Measurements from ENCODE around the gene KRTAP19-4. TPM values are rescaled to one million over a fixed set of nuclear protein-coding genes. Genes with fewer than 3 reads are reported as not detected.

Gene KRTAP19-4
- total RNA-seq, 1 donor from 2014 or later: not detected

DNA sequence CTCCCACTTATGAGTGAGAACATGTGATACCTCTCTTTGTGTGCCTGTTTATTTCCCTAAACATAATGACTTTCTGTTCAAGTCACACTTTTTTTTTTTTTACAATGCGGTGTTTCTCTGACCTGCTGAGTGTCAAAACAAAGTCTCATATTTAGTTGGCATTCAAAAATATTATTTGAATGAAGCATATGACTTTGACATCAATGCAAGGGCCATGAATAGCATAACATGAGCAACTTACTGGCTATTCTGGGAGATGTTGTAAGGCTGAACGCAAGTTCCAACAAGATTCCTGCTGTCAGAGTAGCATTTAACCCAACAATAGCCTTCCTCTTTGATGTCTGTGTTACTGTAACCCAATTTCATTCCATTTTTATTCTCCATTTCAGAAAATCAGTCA, 14.8 kb downstream of the KRTAP19-4 start:
- Histone ChIP-seq H3K4me3 (no peak overlapping the region), H4K20me1 (ENCODE audit: low read depth) (no peaks in the 10 kb centered on the region), H3K27me3 (no peaks in the 10 kb centered on the region), H3F3A (ENCODE audit: low read depth) (no peaks in the 10 kb centered on the region), H3K4me2 (no peak overlapping the region), H3K36me3 (no peaks in the 10 kb centered on the region), H2AFZ (replicated peaks) (no peak overlapping the region), H3K79me2 (ENCODE audit: low read depth) (no peaks in the 10 kb centered on the region), H3K9me3 (ENCODE audit: low read depth) (no peaks in the 10 kb centered on the region), H3K27ac (no peak overlapping the region), H3K9ac (no peak overlapping the region), H3K4me1 (peaks cover 7% of the 10 kb centered on the region)
- Mint-ChIP-seq H3K4me3 (no peak overlapping the region), H3K27ac (no peak overlapping the region), H3K9me3 (peaks cover 17% of the 10 kb centered on the region), H3K27me3 (ENCODE audit: insufficient read depth, low read depth) (no peaks in the 10 kb centered on the region), H3K4me1 (peaks cover 3% of the 10 kb centered on the region), H3K36me3 (peaks cover 5% of the 10 kb centered on the region)
- DNase-seq (ENCODE audit: low spot score): no peak
- TF ChIP-seq, protein P1, sequence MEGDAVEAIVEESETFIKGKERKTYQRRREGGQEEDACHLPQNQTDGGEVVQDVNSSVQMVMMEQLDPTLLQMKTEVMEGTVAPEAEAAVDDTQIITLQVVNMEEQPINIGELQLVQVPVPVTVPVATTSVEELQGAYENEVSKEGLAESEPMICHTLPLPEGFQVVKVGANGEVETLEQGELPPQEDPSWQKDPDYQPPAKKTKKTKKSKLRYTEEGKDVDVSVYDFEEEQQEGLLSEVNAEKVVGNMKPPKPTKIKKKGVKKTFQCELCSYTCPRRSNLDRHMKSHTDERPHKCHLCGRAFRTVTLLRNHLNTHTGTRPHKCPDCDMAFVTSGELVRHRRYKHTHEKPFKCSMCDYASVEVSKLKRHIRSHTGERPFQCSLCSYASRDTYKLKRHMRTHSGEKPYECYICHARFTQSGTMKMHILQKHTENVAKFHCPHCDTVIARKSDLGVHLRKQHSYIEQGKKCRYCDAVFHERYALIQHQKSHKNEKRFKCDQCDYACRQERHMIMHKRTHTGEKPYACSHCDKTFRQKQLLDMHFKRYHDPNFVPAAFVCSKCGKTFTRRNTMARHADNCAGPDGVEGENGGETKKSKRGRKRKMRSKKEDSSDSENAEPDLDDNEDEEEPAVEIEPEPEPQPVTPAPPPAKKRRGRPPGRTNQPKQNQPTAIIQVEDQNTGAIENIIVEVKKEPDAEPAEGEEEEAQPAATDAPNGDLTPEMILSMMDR (IDR thresholded peaks at IDR 0.05): no peak
- TF ChIP-seq EZH2 (IDR thresholded peaks at IDR 0.05): no peak
- no peak for TF ChIP-seq EZH2phosphoT487 (IDR thresholded peaks at IDR 0.05)

DNA sequence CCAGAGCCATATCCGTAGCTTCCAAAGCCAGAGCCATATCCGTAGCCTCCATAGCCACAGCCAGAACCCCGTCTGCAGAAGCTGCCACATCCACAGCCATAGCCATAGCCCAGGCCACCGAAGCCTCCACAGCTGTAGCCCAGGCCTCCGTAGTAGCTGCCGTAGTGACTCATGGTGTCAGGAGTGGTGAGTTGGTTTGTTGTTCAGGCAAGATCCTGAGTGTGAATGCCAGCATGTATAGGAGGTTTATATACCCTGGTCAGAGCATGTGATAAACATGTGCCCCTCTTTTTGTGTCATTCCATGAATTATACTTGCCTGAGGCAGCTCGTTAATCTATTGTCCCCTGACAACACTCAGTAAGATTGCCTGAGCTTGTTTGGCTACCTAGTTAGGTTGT, 16.8 kb downstream of the KRTAP19-4 start, which contains the start of gene KRTAP19-1:
Gene KRTAP19-1, minus strand, starts transcription at position 223 of the 400 bp plus-strand sequence. Its CDS starts 50 bp downstream, at position 173.
- Mint-ChIP-seq H3K4me1 (peaks cover 3% of the 10 kb centered on the region), H3K36me3 (peaks cover 2% of the 10 kb centered on the region), H3K9me3 (no peaks in the 10 kb centered on the region), H3K27me3 (ENCODE audit: insufficient read depth, low read depth) (no peaks in the 10 kb centered on the region), H3K4me3 (no peak within 1 kb of the TSS), H3K27ac (no peak within 1 kb of the TSS)
- Histone ChIP-seq H4K20me1 (ENCODE audit: low read depth) (no peaks in the 10 kb centered on the region), H3K36me3 (no peaks in the 10 kb centered on the region), H2AFZ (replicated peaks) (no peak within 1 kb of the TSS), H3K9me3 (ENCODE audit: low read depth) (no peaks in the 10 kb centered on the region), H3K4me1 (peaks cover 7% of the 10 kb centered on the region), H3K9ac (no peak within 1 kb of the TSS), H3K4me3 (no peak within 1 kb of the TSS), H3K4me2 (no peak within 1 kb of the TSS), H3K27me3 (no peaks in the 10 kb centered on the region), H3K79me2 (ENCODE audit: low read depth) (no peaks in the 10 kb centered on the region), H3K27ac (no peak within 1 kb of the TSS), H3F3A (ENCODE audit: low read depth) (no peaks in the 10 kb centered on the region)
- no peak for DNase-seq (ENCODE audit: low spot score)
- TF ChIP-seq EZH2 (IDR thresholded peaks at IDR 0.05) (no peak), EZH2phosphoT487 (IDR thresholded peaks at IDR 0.05) (no peak)
- TF ChIP-seq, protein P1 (IDR thresholded peaks at IDR 0.05): no peak

DNA sequence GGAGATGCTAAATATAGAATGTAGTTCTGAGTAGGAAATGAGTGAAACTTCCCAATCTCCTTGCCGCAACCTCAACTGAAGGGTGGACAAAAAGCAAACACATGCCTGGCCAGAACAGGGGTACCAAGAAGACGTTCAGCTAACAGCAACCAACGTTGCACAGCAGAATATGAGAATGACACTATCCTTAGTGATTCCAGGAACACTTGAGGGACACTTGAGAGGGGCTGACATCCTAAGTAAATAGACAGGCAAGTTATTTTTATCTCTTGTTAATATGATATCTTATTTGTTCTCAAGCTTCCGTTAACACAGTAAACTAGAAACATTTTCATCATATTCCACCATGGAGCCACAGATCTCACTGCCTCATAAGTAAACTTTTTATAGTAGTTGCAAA, 17.7 kb downstream of the KRTAP19-4 start:
- H3K27me3 Mint-ChIP-seq (ENCODE audit: insufficient read depth, low read depth): no peaks in the 10 kb centered on the region
- Histone ChIP-seq H3K4me2 (no peak overlapping the region), H3K4me3 (no peak overlapping the region), H3K4me1 (peaks cover 7% of the 10 kb centered on the region), H3K79me2 (ENCODE audit: low read depth) (no peaks in the 10 kb centered on the region), H3K36me3 (no peaks in the 10 kb centered on the region), H3F3A (ENCODE audit: low read depth) (no peaks in the 10 kb centered on the region), H4K20me1 (ENCODE audit: low read depth) (no peaks in the 10 kb centered on the region), H2AFZ (replicated peaks) (no peak overlapping the region), H3K9ac (no peak overlapping the region), H3K9me3 (ENCODE audit: low read depth) (no peaks in the 10 kb centered on the region), H3K27ac (no peak overlapping the region), H3K27me3 (no peaks in the 10 kb centered on the region)
- peaks cover 3% of the 10 kb centered on the region for H3K4me1 Mint-ChIP-seq
- TF ChIP-seq, protein P1 (IDR thresholded peaks at IDR 0.05): no peak
- TF ChIP-seq EZH2phosphoT487 (IDR thresholded peaks at IDR 0.05): no peak
- TF ChIP-seq EZH2 (IDR thresholded peaks at IDR 0.05): no peak
- no peaks in the 10 kb centered on the region for H3K9me3 Mint-ChIP-seq
- H3K27ac Mint-ChIP-seq: no peak overlapping the region
- H3K4me3 Mint-ChIP-seq: no peak overlapping the region
- H3K36me3 Mint-ChIP-seq: no peaks in the 10 kb centered on the region
- DNase-seq (ENCODE audit: low spot score): no peak
